DOHH2 (cell line): ENCODE measurements around the gene SLC16A7.

Experiments used
- H3F3A ChIP-seq: fragments of 200-600 bp; sonication (generic), shearing (Covaris generic); 2 replicates; pipeline ENCODE4 v1.6.0; 2016; ENCODE audit warnings: antibody characterized with exemption, mild to moderate bottlenecking; ENCODE audit not compliant: control insufficient read depth, insufficient read depth
- H3K27ac ChIP-seq: fragments of 200-600 bp; sonication (generic); 2 replicates; pipeline ENCODE4 v1.5.1; 2014; ENCODE audit warnings: low read depth, mild to moderate bottlenecking, low read length, moderate library complexity
- H3K27me3 ChIP-seq: fragments of 200-600 bp; sonication (generic); 2 replicates; pipeline ENCODE4 v1.6.1; 2014; ENCODE audit warnings: mild to moderate bottlenecking, low read length, mixed read lengths; ENCODE audit not compliant: control insufficient read depth
- H3K36me3 ChIP-seq: fragments of 200-600 bp; sonication (generic); 2 replicates; pipeline ENCODE4 v1.6.1; 2014; ENCODE audit warnings: mild to moderate bottlenecking, low read length, moderate library complexity, mixed read lengths; ENCODE audit not compliant: control insufficient read depth
- H3K4me1 ChIP-seq: fragments of 200-600 bp; sonication (generic); 2 replicates; pipeline ENCODE4 v1.6.1; 2014; ENCODE audit warnings: mild to moderate bottlenecking, low read length, mixed read lengths; ENCODE audit not compliant: control insufficient read depth
- H3K4me2 ChIP-seq: fragments of 200-600 bp; sonication (generic); 2 replicates; pipeline ENCODE4 v1.6.0; 2014; ENCODE audit warnings: mild to moderate bottlenecking, low read length, moderate library complexity
- H3K4me3 ChIP-seq: fragments of 200-600 bp; sonication (generic); 2 replicates; pipeline ENCODE4 v1.5.1; 2014; ENCODE audit warnings: mild to moderate bottlenecking, low read length, mixed read lengths
- H3K79me2 ChIP-seq: fragments of 200-600 bp; sonication (generic); 2 replicates; pipeline ENCODE4 v1.6.1; 2014; ENCODE audit warnings: mild to moderate bottlenecking, low read length, mixed read lengths; ENCODE audit not compliant: control insufficient read depth
- H3K9me2 ChIP-seq: fragments of 200-600 bp; sonication (generic); replicated peaks from 2 replicates; pipeline ENCODE4 v1.6.1; 2014; ENCODE audit warnings: mild to moderate bottlenecking, low read length, mixed read lengths; ENCODE audit not compliant: control insufficient read depth
- H3K9me3 ChIP-seq: fragments of 200-600 bp; sonication (generic); 2 replicates; pipeline ENCODE4 v1.6.1; 2014; ENCODE audit warnings: antibody characterized with exemption, low read length, mixed read lengths; ENCODE audit not compliant: control insufficient read depth, insufficient read depth
- H4K20me1 ChIP-seq: fragments of 200-600 bp; sonication (generic); 2 replicates; pipeline ENCODE4 v1.6.0; 2014; ENCODE audit warnings: low read depth, mild to moderate bottlenecking, antibody characterized with exemption, low read length, moderate library complexity; ENCODE audit not compliant: control insufficient read depth, insufficient read depth
- CTCF ChIP-seq: fragments of 200-600 bp; sonication (generic); IDR thresholded peaks from one replicate; pipeline ENCODE4 v1.5.1; 2014; ENCODE audit warnings: antibody characterized with exemption, mild to moderate bottlenecking, low read depth, low read length; ENCODE audit not compliant: poor library complexity, severe bottlenecking
- EZH2phosphoT487 ChIP-seq: fragments of 200-600 bp; sonication (generic); IDR thresholded peaks from 2 replicates; pipeline ENCODE4 v1.6.1; 2017; ENCODE audit warnings: borderline replicate concordance, mild to moderate bottlenecking, antibody characterized with exemption, low read length, moderate library complexity, mixed read lengths

Gene SLC16A7

DNA sequence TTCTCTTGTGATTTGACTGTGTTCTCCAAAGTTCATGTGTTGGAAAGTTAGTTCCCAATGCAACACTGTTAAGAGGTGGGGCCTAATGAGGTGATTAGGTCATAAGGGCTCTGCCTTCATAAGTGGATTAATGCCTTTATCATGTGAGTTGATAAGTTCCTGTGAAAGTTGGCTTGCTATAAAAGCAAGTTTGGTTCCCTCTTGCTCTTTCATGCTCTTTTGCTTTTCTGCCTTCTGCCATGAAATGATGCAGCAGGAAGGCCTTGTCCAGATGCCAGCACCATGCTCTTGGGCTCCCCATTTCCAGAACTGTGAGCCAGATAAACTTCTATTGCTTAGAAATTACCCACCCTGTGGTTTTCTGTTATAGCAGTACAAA, 41.9 kb downstream of the SLC16A7 start:
- Histone ChIP-seq H3K4me2 (no peak overlapping the region), H3K4me1 (no peaks in the 10 kb centered on the region), H3K79me2 (peaks cover 43% of the 10 kb centered on the region), H3K9me3 (no peaks in the 10 kb centered on the region), H3K4me3 (no peak overlapping the region), H3K27ac (no peak overlapping the region), H3F3A (no peaks in the 10 kb centered on the region), H3K27me3 (no peaks in the 10 kb centered on the region), H4K20me1 (no peaks in the 10 kb centered on the region), H3K36me3 (peaks cover 11% of the 10 kb centered on the region), H3K9me2 (no peaks in the 10 kb centered on the region)
- TF ChIP-seq CTCF (no peak), EZH2phosphoT487 (no peak)

GRCh38 chr12:59643550-59643949, 47.7 kb downstream of the SLC16A7 start:
- Histone ChIP-seq H3K27me3 (no peaks in the 10 kb centered on the region), H3K4me2 (no peak overlapping the region), H3K9me2 (no peaks in the 10 kb centered on the region), H3K36me3 (peaks cover 28% of the 10 kb centered on the region), H3K27ac (no peak overlapping the region), H3F3A (no peaks in the 10 kb centered on the region), H3K79me2 (peaks cover 2% of the 10 kb centered on the region; the same call in 1 of the 2 replicates), H3K4me1 (no peaks in the 10 kb centered on the region), H4K20me1 (no peaks in the 10 kb centered on the region), H3K4me3 (no peak overlapping the region), H3K9me3 (peaks cover 5% of the 10 kb centered on the region; the same call in 1 of the 2 replicates)
- TF ChIP-seq EZH2phosphoT487 = no peak
- no peak for TF ChIP-seq CTCF

DNA sequence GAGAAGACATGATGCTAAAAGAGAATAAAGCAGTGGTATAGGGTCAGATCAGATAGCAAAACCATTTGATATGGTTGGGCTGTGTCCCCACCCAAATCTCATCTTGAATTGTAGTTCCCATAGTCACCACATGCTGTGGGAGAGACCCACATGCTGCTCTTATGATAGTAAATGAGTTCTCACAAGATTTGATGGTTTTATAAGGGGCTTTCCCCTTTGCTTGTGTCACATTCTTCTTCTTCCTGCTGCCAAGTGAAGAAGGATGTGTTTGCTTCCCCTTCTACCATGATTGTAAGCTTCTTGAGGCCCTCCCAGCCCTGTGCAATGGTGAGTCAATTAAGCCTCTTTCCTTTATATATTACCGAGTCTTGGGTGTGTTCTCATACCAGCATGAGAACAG, 49.4 kb downstream of the SLC16A7 start:
- H3K36me3 ChIP-seq = peaks cover 28% of the 10 kb centered on the region
- peaks cover 5% of the 10 kb centered on the region; the same call in 1 of the 2 replicates for H3K9me3 ChIP-seq
- no peak overlapping the region for H3K27ac ChIP-seq
- no peak for TF ChIP-seq EZH2phosphoT487
- TF ChIP-seq CTCF = no peak
- H3K4me3 ChIP-seq = no peak overlapping the region
- H3K9me2 ChIP-seq = no peaks in the 10 kb centered on the region
- H3F3A ChIP-seq = no peaks in the 10 kb centered on the region
- H3K4me2 ChIP-seq = no peak overlapping the region
- no peaks in the 10 kb centered on the region for H3K4me1 ChIP-seq
- peaks cover 2% of the 10 kb centered on the region; the same call in 1 of the 2 replicates for H3K79me2 ChIP-seq
- no peaks in the 10 kb centered on the region for H4K20me1 ChIP-seq
- no peaks in the 10 kb centered on the region for H3K27me3 ChIP-seq
